ENCODE measurements around the gene PRKAG2.

PRKAG2 gene

GRCh38 chr7:151759591-151760042 is 117.3 kb downstream of the PRKAG2 start:
- H3K4me3 ChIP-seq (ENCODE audit: low read length) = no peak overlapping the region
- DNase-seq (ENCODE audit: low read depth) = peak; percentile 80
- TF ChIP-seq CTCF (IDR thresholded peaks at IDR 0.05; ENCODE audit: insufficient read depth, low read depth, low read length, missing control alignments) = peak; percentile 94

DNA sequence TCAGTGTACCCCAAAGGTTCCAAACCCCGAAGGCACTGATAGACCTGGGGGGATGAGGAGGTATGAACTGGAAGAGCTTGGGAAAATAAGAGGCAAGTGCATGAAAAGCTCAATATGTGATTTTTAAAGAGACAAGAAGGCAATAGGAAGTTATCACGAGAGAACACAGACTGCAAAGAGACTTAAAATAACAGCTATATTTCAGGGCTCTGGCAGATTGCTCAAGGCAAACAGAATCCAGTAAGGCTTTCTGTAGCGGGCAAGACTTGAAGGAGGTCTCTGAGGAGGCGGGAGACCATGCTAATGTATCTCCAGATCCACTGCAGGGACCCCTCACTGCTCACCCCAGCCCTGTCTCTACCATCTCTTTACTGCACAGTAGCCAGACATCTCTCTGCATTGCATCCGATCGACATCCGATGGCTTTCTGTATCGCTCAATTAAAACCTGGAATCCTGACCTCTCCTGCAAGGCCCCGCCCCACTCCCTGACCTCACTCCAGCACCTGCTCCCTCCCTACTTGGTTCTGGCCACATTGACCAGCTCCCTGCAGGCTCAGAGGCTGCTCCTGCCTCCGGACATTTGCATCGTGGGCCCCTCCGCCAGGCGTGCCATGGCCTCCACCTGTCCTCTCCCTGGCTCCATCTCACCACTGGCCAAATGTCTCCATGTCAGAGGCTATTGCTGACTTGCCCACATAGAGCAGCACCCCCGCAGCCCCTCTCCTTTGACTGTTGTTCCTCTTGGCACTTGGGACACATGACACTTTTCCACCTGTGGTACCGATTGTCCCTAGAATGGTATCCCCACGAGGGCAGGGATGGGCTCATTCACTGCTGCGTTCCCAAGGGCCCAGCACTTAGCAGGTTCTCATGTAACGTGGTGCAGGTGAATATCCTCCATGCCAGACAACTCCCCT is 118.0 kb downstream of the PRKAG2 start:
- no peak for DNase-seq (ENCODE audit: low read depth)
- no peak overlapping the region for H3K4me3 ChIP-seq (ENCODE audit: low read length)
- TF ChIP-seq CTCF (IDR thresholded peaks at IDR 0.05; ENCODE audit: insufficient read depth, low read depth, low read length, missing control alignments) = no peak

GRCh38 chr7:151757274-151757673 is 119.6 kb downstream of the PRKAG2 start:
- no peak overlapping the region for H3K4me3 ChIP-seq (ENCODE audit: low read length)
- DNase-seq (ENCODE audit: low read depth) = no peak
- no peak for TF ChIP-seq CTCF (IDR thresholded peaks at IDR 0.05; ENCODE audit: insufficient read depth, low read depth, low read length, missing control alignments)

DNA sequence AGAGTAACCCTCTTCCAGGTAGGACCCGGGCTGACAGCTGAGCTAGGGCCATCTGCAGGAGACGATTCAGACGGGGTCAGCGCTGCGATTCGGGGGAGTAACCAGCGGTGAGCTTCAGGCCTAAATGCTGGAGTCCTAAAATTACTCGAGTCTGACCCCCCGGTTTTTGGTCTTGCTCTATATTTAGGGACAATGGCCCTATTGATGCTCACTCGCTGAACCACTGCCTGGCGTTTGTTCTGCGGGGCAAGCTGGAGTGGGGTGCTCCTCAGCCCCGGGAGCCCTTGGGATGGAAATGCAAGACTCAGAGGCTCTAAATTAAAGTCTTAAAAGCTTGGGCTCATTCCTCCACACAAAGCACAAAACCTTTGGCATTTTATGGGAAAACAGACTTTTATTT is 120.0 kb downstream of the PRKAG2 start:
- DNase-seq (ENCODE audit: low read depth) = no peak
- H3K4me3 ChIP-seq (ENCODE audit: low read length) = no peak overlapping the region
- no peak for TF ChIP-seq CTCF (IDR thresholded peaks at IDR 0.05; ENCODE audit: insufficient read depth, low read depth, low read length, missing control alignments)

GRCh38 chr7:151756076-151756731 is 120.7 kb downstream of the PRKAG2 start:
- DNase-seq (ENCODE audit: low read depth) = peak; percentile 54
- TF ChIP-seq CTCF (IDR thresholded peaks at IDR 0.05; ENCODE audit: insufficient read depth, low read depth, low read length, missing control alignments) = no peak
- no peak overlapping the region for H3K4me3 ChIP-seq (ENCODE audit: low read length)

DNA sequence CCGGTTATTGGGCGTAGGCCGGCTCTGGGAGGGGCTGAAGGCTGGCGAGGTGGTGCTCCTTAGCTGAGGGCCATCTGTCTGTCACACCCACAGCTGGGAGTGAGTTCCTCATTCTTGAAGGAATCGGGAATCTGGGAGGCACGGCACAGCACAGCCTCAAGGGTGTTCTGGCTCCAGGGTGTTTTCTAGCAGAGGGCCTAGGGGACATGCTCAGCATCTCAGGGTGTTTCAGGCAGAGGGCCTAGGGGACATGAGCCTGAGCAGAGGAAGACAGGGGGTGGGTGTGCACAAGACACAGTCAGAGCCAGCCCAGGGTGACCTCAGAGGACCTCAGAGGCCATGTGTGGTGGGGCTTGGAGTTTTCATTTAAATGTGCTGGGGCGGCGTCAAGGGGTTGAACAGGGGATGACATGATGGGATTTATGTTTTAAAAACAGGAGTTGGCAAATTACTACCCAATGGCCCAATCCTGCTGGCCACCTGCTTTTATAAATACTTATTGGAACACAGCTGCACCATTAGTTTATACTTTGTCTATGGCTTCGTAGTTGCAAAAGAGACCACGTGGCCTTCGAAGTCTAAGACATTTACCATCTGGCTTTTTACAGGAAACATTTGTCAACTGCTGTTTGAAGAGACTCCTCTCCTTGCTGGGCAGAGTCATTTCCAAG is 121.6 kb downstream of the PRKAG2 start:
- TF ChIP-seq CTCF (IDR thresholded peaks at IDR 0.05; ENCODE audit: insufficient read depth, low read depth, low read length, missing control alignments) = no peak
- DNase-seq (ENCODE audit: low read depth) = no peak
- no peak overlapping the region for H3K4me3 ChIP-seq (ENCODE audit: low read length)
